Tibial artery (tissue), 4 donors: ENCODE data around the gene AP4S1.
"Not testable (repeated sequence)": the region's sequence is repeated elsewhere in the genome, so short reads cannot be mapped to it uniquely, and the experiment has no call there.

Experiments used
- DNase-seq, 2 donors: peaks; one replicate each; pipeline ENCODE4 v3.0.0-alpha.2; 2019
- H3K27ac ChIP-seq, 2 donors: fragments of 200-600 bp; sonication (generic) in 1 of 2; 1 replicate in 1 of 2; 2 replicates in 1 of 2; pipeline ENCODE4 v1.5.1; 2018 to 2019; ENCODE audit warnings: mild to moderate bottlenecking in 1 of 2
- H3K27me3 ChIP-seq, 2 donors: fragments of 200-600 bp; sonication (generic) in 1 of 2; one replicate each; pipeline versions ENCODE4 v1.5.1 to v1.6.0; 2016 to 2019
- H3K36me3 ChIP-seq, 3 donors: fragments of 200-600 bp; sonication (generic) in 2 of 3; one replicate each; pipeline ENCODE4 v1.5.1; 2016 to 2019; ENCODE audit warnings: mild to moderate bottlenecking in 2 of 3
- H3K4me1 ChIP-seq, 4 donors: fragments of 200-600 bp; sonication (generic) in 2 of 4; 1 replicate in 3 of 4; 2 replicates in 1 of 4; pipeline ENCODE4 v1.5.1; 2016 to 2019
- H3K4me3 ChIP-seq, 2 donors: fragments of 200-600 bp; sonication (generic) in 1 of 2; 1 replicate in 1 of 2; 2 replicates in 1 of 2; pipeline ENCODE4 v1.5.1; 2018 to 2019; ENCODE audit warnings: mild to moderate bottlenecking in 2 of 2
- H3K9me3 ChIP-seq, 3 donors: fragments of 200-600 bp; sonication (generic) in 1 of 3; one replicate each; pipeline ENCODE4 v1.5.1; 2016 to 2019
- intact Hi-C: fragments of 100-400 bp; cut with DNase I; formaldehyde crosslinking; loops from one replicate; pipeline ENCODE4 v1.15.0; 2023; ENCODE audit warnings: low total_unique reads
- TF ChIP-seq, protein P1 (sequence below), 2 experiments: fragments of 200-600 bp in 1 of 2; fragments of 450-650 bp in 1 of 2; IDR thresholded peaks; one replicate each; pipeline ENCODE4 v1.5.1; 2017 to 2019; ENCODE audit warnings: antibody characterized with exemption in 2 of 2, mild to moderate bottlenecking in 1 of 2, moderate library complexity in 1 of 2

Gene AP4S1

DNA sequence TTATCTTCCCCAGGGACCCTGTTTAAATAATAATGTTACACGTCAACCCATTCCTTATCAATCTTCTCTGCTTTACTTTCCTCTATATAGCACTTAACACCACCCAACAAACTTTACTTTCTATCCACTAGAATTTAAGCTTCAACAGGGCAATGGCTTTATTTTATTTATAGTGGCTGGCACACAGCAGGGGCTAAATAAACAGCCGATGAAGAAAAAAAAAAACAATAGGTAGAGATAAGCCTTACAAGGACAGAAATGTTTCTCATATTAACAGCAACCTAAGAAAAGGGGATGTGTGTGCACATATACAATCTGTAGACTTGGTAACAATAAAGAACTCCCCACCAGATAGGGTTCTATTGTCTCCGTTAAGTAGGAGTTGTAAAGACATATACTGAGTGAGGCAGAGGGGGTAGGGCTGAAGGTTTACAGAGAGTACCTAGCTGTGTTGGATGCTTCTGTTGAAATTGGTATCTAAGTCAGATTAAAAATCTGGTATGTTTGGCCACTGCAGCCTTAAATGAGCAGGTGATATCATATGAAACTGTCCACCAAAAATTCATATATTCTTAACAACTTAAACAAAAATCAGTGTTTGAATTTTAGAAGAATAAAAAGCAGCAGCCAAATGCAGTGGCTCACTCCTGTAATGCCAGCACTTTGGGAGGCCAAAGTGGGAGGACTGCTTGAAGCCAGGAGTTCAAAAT, 24.7 kb upstream of the AP4S1 start:
- H3K36me3 ChIP-seq = peaks cover 0 to 20% (median 14%) of the 10 kb centered on the region in 3 donors
- H3K4me3 ChIP-seq = no peak overlapping the region
- no peak for DNase-seq
- TF ChIP-seq, protein P1, sequence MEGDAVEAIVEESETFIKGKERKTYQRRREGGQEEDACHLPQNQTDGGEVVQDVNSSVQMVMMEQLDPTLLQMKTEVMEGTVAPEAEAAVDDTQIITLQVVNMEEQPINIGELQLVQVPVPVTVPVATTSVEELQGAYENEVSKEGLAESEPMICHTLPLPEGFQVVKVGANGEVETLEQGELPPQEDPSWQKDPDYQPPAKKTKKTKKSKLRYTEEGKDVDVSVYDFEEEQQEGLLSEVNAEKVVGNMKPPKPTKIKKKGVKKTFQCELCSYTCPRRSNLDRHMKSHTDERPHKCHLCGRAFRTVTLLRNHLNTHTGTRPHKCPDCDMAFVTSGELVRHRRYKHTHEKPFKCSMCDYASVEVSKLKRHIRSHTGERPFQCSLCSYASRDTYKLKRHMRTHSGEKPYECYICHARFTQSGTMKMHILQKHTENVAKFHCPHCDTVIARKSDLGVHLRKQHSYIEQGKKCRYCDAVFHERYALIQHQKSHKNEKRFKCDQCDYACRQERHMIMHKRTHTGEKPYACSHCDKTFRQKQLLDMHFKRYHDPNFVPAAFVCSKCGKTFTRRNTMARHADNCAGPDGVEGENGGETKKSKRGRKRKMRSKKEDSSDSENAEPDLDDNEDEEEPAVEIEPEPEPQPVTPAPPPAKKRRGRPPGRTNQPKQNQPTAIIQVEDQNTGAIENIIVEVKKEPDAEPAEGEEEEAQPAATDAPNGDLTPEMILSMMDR (IDR thresholded peaks at IDR 0.05) = no peak
- H3K9me3 ChIP-seq = peaks cover 0 to 9% (median 8%) of the 10 kb centered on the region in 3 donors
- intact Hi-C loops = no loop called here
- H3K27ac ChIP-seq = no peak overlapping the region
- H3K4me1 ChIP-seq = peaks cover 0 to 22% (median 5%) of the 10 kb centered on the region in 4 donors
- no peaks in the 10 kb centered on the region for H3K27me3 ChIP-seq

GRCh38 chr14:31001339-31001658, 24.1 kb upstream of the AP4S1 start:
- Histone ChIP-seq H3K9me3 (peaks cover 0 to 9% (median 8%) of the 10 kb centered on the region in 3 donors), H3K27ac (no peak overlapping the region), H3K27me3 (no peaks in the 10 kb centered on the region), H3K36me3 (peaks cover 3 to 21% (median 14%) of the 10 kb centered on the region in 3 donors), H3K4me3 (no peak overlapping the region), H3K4me1 (peaks cover 0 to 17% (median 2%) of the 10 kb centered on the region in 4 donors)
- DNase-seq = no peak
- intact Hi-C loops = no loop called here
- TF ChIP-seq, protein P1 (IDR thresholded peaks at IDR 0.05) = no peak

- Histone ChIP-seq H3K4me3 (no peak overlapping the region), H3K36me3 (peaks cover 4 to 18% (median 9%) of the 10 kb centered on the region in 3 donors), H3K27ac (no peak overlapping the region), H3K4me1 (peaks cover 0 to 17% (median 2%) of the 10 kb centered on the region in 4 donors), H3K9me3 (peaks cover 0 to 4% (median 2%) of the 10 kb centered on the region in 3 donors), H3K27me3 (no peaks in the 10 kb centered on the region)
- no peak for DNase-seq
- intact Hi-C loops = no loop called here
- TF ChIP-seq, protein P1 (IDR thresholded peaks at IDR 0.05) = no peak
Observed at GRCh38 chr14:31003284-31003683, 22.2 kb upstream of the AP4S1 start.

- DNase-seq, H3K27me3 ChIP-seq, intact Hi-C loops, H3K9me3 ChIP-seq, H3K4me3 ChIP-seq, H3K27ac ChIP-seq: not testable (repeated sequence)
- H3K4me1 ChIP-seq = peaks cover 0 to 17% (median 2%) of the 10 kb centered on the region in 4 donors
- H3K36me3 ChIP-seq = peaks cover 2 to 16% (median 4%) of the 10 kb centered on the region in 3 donors
Observed at GRCh38 chr14:31004007-31004406, 21.4 kb upstream of the AP4S1 start.

- Histone ChIP-seq H3K9me3 (no peaks in the 10 kb centered on the region), H3K4me3 (no peak overlapping the region), H3K27me3 (no peaks in the 10 kb centered on the region), H3K27ac (no peak overlapping the region), H3K36me3 (peaks cover under 1 to 20% (median 4%) of the 10 kb centered on the region in 3 donors), H3K4me1 (peaks cover 0 to 12% (median 0%) of the 10 kb centered on the region in 4 donors)
- no peak for DNase-seq
- intact Hi-C loops = no loop called here
- TF ChIP-seq, protein P1 (IDR thresholded peaks at IDR 0.05) = no peak
Observed at GRCh38 chr14:31006703-31007102, 18.7 kb upstream of the AP4S1 start.

GRCh38 chr14:31009836-31010574, 15.4 kb upstream of the AP4S1 start:
- H3K36me3 ChIP-seq = peaks cover 4 to 12% (median 7%) of the 10 kb centered on the region in 3 donors
- DNase-seq = no peak
- no peaks in the 10 kb centered on the region for H3K9me3 ChIP-seq
- intact Hi-C loops = no loop called here
- TF ChIP-seq, protein P1 (IDR thresholded peaks at IDR 0.05) = no peak
- H3K27me3 ChIP-seq = no peaks in the 10 kb centered on the region
- peaks cover 0 to 16% (median 0%) of the 10 kb centered on the region in 4 donors for H3K4me1 ChIP-seq
- no peak overlapping the region for H3K27ac ChIP-seq
- H3K4me3 ChIP-seq = no peak overlapping the region
